ENCODE measurements around the gene POLE4. TPM values are rescaled to one million over a fixed set of nuclear protein-coding genes. Genes with fewer than 3 reads are reported as not detected.

The POLE4 gene
- total RNA-seq, 1 experiment from 2014 or later: 34.4 TPM

DNA sequence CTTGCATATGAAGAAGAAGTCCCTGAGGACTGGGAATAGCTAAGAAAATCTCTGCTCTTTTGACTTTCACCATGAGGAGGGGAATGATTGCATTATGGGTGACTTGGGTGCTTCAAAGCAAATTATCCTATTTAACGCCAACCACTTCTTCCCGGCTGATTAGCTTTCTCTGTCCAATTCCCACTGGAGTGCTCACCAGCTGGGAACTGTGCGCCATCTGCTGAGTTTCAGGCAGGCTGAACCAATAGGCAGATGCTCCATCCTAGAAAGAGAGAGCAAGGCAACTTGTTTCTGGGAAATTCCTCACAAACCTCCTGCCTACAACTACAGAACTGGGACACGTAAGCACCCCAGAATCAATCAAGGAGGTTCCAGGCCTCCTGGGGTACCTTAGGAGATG lies 49.4 kb downstream of the POLE4 start:
- H3K9me3 Mint-ChIP-seq: no peaks in the 10 kb centered on the region; a peak in 1 of 5 replicates
- Histone ChIP-seq H3K27ac (ENCODE audit: insufficient read length, low read depth, low read length) (no peak overlapping the region), H3K56ac (ENCODE audit: insufficient read length, low read depth, low read length) (no peak overlapping the region), H4K8ac (replicated peaks; ENCODE audit: insufficient read length, low read depth, low read length) (no peak overlapping the region), H2AFZ (ENCODE audit: low read length) (no peak overlapping the region), H3K18ac (ENCODE audit: insufficient read length, low read depth, low read length) (no peak overlapping the region), H2BK5ac (ENCODE audit: insufficient read length, low read length) (no peak overlapping the region), H4K91ac (ENCODE audit: insufficient read length, low read depth, low read length) (no peak overlapping the region), H2BK12ac (ENCODE audit: insufficient read length, low read depth, low read length) (no peak overlapping the region), H3K27me3 (ENCODE audit: insufficient read depth, low read length) (no peaks in the 10 kb centered on the region), H3K79me2 (ENCODE audit: insufficient read depth, low read length) (no peaks in the 10 kb centered on the region), H3K4ac (ENCODE audit: low read depth, low read length) (no peak overlapping the region), H3K23me2 (ENCODE audit: insufficient read length, low read depth, low read length, poor library complexity, severe bottlenecking) (no peaks in the 10 kb centered on the region), H3K9ac (ENCODE audit: extremely low read depth, insufficient read length, low read length) (no peak overlapping the region), H3K4me1 (ENCODE audit: insufficient read depth, low read length) (no peaks in the 10 kb centered on the region), H2BK15ac (ENCODE audit: low read depth, low read length) (no peak overlapping the region), H3K9me3 (ENCODE audit: control insufficient read depth, low read depth, low read length) (no peaks in the 10 kb centered on the region), H2AK5ac (ENCODE audit: insufficient read length, low read length) (no peak overlapping the region), H3K23ac (ENCODE audit: insufficient read length, low read depth, low read length) (no peak overlapping the region), H3T11ph (ENCODE audit: low read length) (no peak overlapping the region), H2BK120ac (ENCODE audit: low read depth, low read length, poor library complexity, severe bottlenecking) (no peak overlapping the region), H4K5ac (ENCODE audit: insufficient read length, low read depth, low read length) (no peak overlapping the region), H3K14ac (ENCODE audit: insufficient read depth, low read length) (no peak overlapping the region), H3K79me1 (ENCODE audit: insufficient read depth, low read depth, low read length, poor library complexity, severe bottlenecking) (no peaks in the 10 kb centered on the region), H2BK20ac (ENCODE audit: low read depth, low read length, poor library complexity, severe bottlenecking) (no peak overlapping the region), H4K20me1 (ENCODE audit: control insufficient read depth, insufficient read depth, insufficient read length) (no peaks in the 10 kb centered on the region), H3K4me2 (ENCODE audit: insufficient read depth, insufficient read length, low read length) (no peak overlapping the region)
- no peak for DNase-seq
- TF ChIP-seq, protein P1, sequence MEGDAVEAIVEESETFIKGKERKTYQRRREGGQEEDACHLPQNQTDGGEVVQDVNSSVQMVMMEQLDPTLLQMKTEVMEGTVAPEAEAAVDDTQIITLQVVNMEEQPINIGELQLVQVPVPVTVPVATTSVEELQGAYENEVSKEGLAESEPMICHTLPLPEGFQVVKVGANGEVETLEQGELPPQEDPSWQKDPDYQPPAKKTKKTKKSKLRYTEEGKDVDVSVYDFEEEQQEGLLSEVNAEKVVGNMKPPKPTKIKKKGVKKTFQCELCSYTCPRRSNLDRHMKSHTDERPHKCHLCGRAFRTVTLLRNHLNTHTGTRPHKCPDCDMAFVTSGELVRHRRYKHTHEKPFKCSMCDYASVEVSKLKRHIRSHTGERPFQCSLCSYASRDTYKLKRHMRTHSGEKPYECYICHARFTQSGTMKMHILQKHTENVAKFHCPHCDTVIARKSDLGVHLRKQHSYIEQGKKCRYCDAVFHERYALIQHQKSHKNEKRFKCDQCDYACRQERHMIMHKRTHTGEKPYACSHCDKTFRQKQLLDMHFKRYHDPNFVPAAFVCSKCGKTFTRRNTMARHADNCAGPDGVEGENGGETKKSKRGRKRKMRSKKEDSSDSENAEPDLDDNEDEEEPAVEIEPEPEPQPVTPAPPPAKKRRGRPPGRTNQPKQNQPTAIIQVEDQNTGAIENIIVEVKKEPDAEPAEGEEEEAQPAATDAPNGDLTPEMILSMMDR (conservative IDR thresholded peaks at IDR 0.05): no peak
- WGBS (ENCODE audit: extremely low coverage, insufficient read length, low lambda C conversion rate): no CpG with 5 or more reads among the region's 4 CpGs
- no peaks in the 10 kb centered on the region for H3K4me1 Mint-ChIP-seq
- no peak overlapping the region for H3K27ac Mint-ChIP-seq
- H3K36me3 Mint-ChIP-seq (ENCODE audit: insufficient read depth in 1 of 3, low read depth in 3 of 3): no peaks in the 10 kb centered on the region; a peak in 1 of 7 replicates
- no peaks in the 10 kb centered on the region; the same call in 1 of the 2 replicates for H3K27me3 Mint-ChIP-seq (ENCODE audit: low read depth)
- H3K4me3 Mint-ChIP-seq: no peak overlapping the region

Data from H9 (cell line).